Mammary epithelial cell (primary cell): Measurements from ENCODE around the gene OR8B8.

ENCODE experiments used
- EZH2 ChIP-seq: IDR thresholded peaks from 2 replicates; pipeline ENCODE4 v1.6.1; 2012; ENCODE audit warnings: low read length, inconsistent platforms, borderline replicate concordance
- TF ChIP-seq, protein P1 (sequence below), 2 donors: IDR thresholded peaks in 1 of 2; conservative IDR thresholded peaks in 1 of 2; 2 replicates each; pipeline ENCODE4 v1.5.1; 2011 to 2012; ENCODE audit warnings: inconsistent platforms in 2 of 2, low read length in 2 of 2, mild to moderate bottlenecking in 2 of 2, control low read depth in 1 of 2, low read depth in 1 of 2; ENCODE audit not compliant: insufficient read depth in 1 of 2; ENCODE audit errors: extremely low read depth in 1 of 2

DNA sequence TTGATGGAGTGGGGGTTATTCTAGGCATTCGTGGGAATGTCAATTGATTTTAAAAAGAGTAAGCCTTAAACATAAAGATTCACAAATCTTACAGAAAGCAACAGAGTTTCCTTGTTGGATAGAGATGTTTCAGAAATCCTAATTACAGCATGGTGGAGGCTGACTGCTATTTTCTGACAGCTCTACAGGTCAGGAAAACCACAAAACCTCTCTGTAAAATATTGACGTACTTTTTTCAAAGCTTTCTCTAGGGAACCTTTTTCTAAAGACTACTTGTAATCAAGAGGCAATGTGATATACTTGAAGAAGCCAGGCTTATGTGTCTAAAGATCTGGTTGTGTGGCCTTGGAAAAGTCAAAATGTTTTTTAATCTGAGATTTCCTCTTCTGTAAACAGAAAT lies 9.1 kb upstream of the OR8B8 start:
- TF ChIP-seq EZH2: no peak
- TF ChIP-seq, protein P1, sequence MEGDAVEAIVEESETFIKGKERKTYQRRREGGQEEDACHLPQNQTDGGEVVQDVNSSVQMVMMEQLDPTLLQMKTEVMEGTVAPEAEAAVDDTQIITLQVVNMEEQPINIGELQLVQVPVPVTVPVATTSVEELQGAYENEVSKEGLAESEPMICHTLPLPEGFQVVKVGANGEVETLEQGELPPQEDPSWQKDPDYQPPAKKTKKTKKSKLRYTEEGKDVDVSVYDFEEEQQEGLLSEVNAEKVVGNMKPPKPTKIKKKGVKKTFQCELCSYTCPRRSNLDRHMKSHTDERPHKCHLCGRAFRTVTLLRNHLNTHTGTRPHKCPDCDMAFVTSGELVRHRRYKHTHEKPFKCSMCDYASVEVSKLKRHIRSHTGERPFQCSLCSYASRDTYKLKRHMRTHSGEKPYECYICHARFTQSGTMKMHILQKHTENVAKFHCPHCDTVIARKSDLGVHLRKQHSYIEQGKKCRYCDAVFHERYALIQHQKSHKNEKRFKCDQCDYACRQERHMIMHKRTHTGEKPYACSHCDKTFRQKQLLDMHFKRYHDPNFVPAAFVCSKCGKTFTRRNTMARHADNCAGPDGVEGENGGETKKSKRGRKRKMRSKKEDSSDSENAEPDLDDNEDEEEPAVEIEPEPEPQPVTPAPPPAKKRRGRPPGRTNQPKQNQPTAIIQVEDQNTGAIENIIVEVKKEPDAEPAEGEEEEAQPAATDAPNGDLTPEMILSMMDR (conservative IDR thresholded peaks at IDR 0.05 in 1 of 2, IDR thresholded peaks at IDR 0.05 in 1 of 2; ENCODE audit: extremely low read depth in 1 of 2, insufficient read depth in 1 of 2, low read depth in 1 of 2, low read length in 2 of 2): no peak
